ENCODE results near the gene ADGRL2.

The ADGRL2 gene

GRCh38 chr1:81758181-81758580 lies 42.6 kb upstream of the ADGRL2 start:
- no peak for TF ChIP-seq CTCF (IDR thresholded peaks at IDR 0.05)
- H3K27me3 ChIP-seq: no peaks in the 10 kb centered on the region
- H3K4me3 ChIP-seq (ENCODE audit: low read depth in 1 of 2, low read length in 1 of 2): no peak overlapping the region
- no peaks in the 10 kb centered on the region for H3K9me3 ChIP-seq
- H3K27ac ChIP-seq: no peak overlapping the region
- H3K4me1 ChIP-seq (ENCODE audit: control insufficient read depth in 1 of 2, insufficient read depth in 1 of 2, low read depth in 1 of 2, low read length in 1 of 2): no peaks in the 10 kb centered on the region
- no peaks in the 10 kb centered on the region for H3K36me3 ChIP-seq

GRCh38 chr1:81760477-81761097 lies 40.1 kb upstream of the ADGRL2 start:
- TF ChIP-seq CTCF (IDR thresholded peaks at IDR 0.05): no peak
- H3K27me3 ChIP-seq: no peaks in the 10 kb centered on the region
- no peaks in the 10 kb centered on the region for H3K9me3 ChIP-seq
- no peak overlapping the region for H3K4me3 ChIP-seq (ENCODE audit: low read depth in 1 of 2, low read length in 1 of 2)
- no peaks in the 10 kb centered on the region for H3K4me1 ChIP-seq (ENCODE audit: control insufficient read depth in 1 of 2, insufficient read depth in 1 of 2, low read depth in 1 of 2, low read length in 1 of 2)
- no peaks in the 10 kb centered on the region for H3K36me3 ChIP-seq
- H3K27ac ChIP-seq: no peak overlapping the region

- Histone ChIP-seq H3K4me3 (ENCODE audit: low read depth in 1 of 2, low read length in 1 of 2) (no peak overlapping the region), H3K27ac (no peak overlapping the region), H3K36me3 (no peaks in the 10 kb centered on the region), H3K4me1 (ENCODE audit: control insufficient read depth in 1 of 2, insufficient read depth in 1 of 2, low read depth in 1 of 2, low read length in 1 of 2) (no peaks in the 10 kb centered on the region), H3K9me3 (no peaks in the 10 kb centered on the region), H3K27me3 (no peaks in the 10 kb centered on the region)
- no peak for TF ChIP-seq CTCF (IDR thresholded peaks at IDR 0.05)
Measured at GRCh38 chr1:81775510-81775909, 25.2 kb upstream of the ADGRL2 start.

DNA sequence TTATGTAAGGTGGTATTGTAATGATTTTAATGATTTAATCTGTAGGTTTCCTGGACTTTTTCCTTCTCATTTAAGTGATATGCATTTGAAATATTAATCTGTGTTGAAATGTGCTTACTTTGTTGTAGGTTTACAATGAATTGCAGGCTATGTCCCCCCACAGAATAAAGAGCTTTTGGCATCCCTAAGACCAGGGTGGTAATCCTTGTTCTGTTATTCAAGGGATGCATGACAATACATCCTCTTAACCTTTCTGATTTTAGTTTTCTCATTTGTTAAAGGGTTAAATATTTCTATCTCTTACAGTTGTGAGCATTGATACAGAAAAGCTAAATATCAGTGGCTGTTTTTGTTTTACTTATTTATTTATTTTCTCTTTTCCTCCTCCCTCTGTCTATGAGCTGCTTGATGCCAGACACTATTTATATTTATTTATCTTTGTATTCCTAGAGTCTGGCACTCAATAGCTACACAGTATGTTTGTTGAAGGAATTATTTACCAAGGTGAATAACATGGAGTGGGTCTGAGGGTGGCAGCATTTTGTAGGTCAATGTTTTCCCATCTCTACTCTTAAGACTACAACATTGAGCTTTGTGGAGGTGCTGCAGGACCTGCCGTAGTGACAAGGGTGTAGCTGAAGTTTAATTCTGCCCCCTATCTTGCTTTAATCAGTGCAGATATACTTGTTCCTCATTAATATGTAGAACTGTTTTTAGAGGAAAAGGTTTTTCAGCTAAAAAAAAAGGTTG lies 19.9 kb upstream of the ADGRL2 start:
- no peaks in the 10 kb centered on the region for H3K9me3 ChIP-seq
- H3K4me3 ChIP-seq (ENCODE audit: low read depth in 1 of 2, low read length in 1 of 2): no peak overlapping the region
- TF ChIP-seq CTCF (IDR thresholded peaks at IDR 0.05): no peak
- H3K27me3 ChIP-seq: no peaks in the 10 kb centered on the region
- no peak overlapping the region for H3K27ac ChIP-seq
- H3K4me1 ChIP-seq (ENCODE audit: control insufficient read depth in 1 of 2, insufficient read depth in 1 of 2, low read depth in 1 of 2, low read length in 1 of 2): no peaks in the 10 kb centered on the region
- H3K36me3 ChIP-seq: no peaks in the 10 kb centered on the region

- no peak overlapping the region for H3K27ac ChIP-seq
- no peak for TF ChIP-seq CTCF (IDR thresholded peaks at IDR 0.05)
- no peaks in the 10 kb centered on the region for H3K4me1 ChIP-seq (ENCODE audit: control insufficient read depth in 1 of 2, insufficient read depth in 1 of 2, low read depth in 1 of 2, low read length in 1 of 2)
- H3K4me3 ChIP-seq (ENCODE audit: low read depth in 1 of 2, low read length in 1 of 2): no peak overlapping the region
- H3K9me3 ChIP-seq: no peaks in the 10 kb centered on the region
- H3K36me3 ChIP-seq: no peaks in the 10 kb centered on the region
- H3K27me3 ChIP-seq: no peaks in the 10 kb centered on the region
Measured at GRCh38 chr1:81781749-81782148, 19.0 kb upstream of the ADGRL2 start.
